Activated naive CD4-positive, alpha-beta T cell treated with anti-CD3 and anti-CD28 coated beads, Interleukin-2, amount 50 U/mL, for 16 hours (primary cell): Measurements from ENCODE around the gene FOXK2.
"Not testable (repeated sequence)": the region's sequence is repeated elsewhere in the genome, so short reads cannot be mapped to it uniquely, and the experiment has no call there.

Experiments used
- DNase-seq: peaks from one replicate; pipeline ENCODE4 v3.0.0-alpha.2; 2020

Gene FOXK2

DNA sequence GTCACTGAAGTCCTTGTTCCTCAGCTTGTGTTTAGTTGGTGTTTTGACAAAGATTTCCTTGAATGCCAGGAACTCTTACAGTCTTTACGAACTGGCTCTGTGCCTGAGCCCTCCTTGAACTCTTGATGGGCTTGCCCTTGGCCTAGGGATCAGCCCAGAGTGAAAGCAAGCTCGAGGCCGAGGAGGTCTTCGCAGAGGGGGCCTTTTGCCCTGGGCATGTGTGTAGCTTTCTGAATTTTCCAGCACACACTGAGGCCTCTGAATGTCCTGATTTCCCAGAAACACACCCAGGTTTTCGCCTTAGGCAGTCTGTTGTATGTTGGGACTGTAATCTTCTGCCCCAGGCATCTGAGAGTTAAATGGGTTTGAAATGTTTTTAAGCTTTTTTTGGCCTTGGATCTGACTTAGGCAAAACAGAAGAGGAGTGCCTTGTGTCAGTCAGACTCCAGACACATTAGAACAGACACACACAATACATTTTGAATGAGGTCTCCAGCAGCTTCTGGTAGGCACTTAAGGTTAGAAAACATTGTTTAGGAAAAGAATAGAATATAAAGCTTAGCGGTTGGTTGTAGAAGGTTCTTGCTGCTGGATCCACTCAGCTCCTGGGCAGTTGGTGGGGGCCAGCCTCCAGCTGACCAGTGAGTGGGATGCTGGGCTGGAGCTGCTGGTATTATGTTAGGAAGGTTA, 17.1 kb downstream of the FOXK2 start:
- DNase-seq = no peak

DNA sequence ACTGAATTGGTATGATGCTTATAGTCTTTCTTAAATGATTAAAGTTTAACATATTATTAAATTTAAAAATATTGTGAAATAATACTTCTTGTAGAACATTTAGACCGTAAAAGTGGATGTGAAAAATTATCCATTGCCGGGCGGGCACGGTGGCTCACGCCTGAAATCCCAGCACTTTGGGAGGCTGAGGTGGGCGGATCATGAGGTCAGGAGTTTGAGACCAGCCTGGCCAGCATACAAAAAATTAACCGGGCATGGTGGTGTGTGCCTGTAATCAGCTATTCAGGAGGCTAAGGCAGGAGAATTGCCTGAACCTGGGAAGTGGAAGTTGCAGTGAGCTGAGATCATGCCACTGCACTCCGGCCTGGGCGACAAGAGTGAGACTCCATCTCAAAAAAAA, 17.7 kb downstream of the FOXK2 start:
- DNase-seq = not testable (repeated sequence)

GRCh38 chr17:82539076-82539475, 19.5 kb downstream of the FOXK2 start:
- not testable (repeated sequence) for DNase-seq

DNA sequence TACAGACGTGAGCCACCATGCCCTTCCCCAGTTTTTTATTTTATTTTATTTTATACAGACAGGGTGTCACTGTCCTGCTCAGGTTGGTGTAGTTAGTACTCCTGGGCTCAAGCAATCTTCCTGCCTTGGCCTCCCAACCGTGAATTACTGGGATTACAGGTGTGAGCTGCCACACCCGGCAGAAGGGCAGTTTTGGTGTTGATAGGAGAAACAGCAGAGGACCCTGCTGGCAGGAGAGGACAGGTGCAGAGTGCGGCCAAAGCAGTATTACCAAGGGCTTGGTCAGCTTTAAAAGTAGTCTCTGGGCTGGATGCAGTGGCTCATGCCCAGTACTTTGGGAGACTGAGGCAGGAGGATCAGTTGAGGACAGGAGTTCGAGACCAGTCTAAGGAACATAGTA, 22.9 kb downstream of the FOXK2 start:
- DNase-seq = no peak

DNA sequence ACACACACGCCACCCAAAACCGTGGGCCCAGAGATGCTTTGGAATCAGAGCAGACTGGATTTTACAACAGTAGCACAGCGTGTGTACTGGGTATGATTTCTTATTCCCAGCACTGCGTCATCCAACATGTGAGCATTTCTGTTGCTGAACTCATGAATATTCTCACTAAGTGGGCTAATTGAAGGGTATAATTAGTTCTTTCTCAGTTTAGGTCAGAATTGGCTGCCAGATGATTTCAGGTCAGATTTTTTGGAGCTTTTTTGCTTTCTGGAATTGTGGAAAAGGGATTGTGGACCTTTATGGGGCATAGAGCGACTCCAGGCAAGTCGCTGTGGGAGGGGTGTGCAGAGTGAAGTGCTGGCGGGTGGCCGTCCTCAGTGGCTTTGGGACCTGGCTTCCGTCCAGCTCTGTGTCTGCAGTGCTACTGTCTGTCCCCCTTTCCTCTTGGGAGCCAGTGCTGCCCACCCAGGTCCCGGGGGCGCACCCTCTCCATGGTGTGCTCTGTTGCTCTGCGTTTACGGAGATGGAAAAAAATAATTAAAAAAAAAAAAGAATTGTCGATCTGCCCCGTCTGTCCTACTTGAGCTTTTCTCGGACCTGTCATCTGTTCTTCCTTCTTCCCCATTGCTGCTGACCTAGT, 25.0 kb downstream of the FOXK2 start:
- no peak for DNase-seq

DNA sequence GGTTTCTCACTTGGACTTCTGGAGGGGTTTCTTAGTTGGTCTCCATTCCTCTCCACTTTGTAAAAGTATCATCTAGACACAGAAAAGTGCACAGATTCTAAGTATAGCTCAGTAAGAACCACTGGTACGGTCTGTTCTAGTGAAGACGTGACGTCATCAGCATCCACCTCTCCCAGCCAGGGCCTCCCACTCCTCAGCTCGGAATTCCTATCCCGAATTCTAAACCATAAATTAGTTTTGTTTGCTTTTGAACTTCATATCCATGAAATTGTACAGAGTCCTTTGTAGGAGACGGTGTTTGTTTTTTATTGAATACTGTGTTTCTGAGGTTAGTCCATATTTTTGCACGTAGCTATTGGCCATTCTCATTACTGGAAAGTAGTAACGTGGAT, 25.5 kb downstream of the FOXK2 start:
- no peak for DNase-seq

DNA sequence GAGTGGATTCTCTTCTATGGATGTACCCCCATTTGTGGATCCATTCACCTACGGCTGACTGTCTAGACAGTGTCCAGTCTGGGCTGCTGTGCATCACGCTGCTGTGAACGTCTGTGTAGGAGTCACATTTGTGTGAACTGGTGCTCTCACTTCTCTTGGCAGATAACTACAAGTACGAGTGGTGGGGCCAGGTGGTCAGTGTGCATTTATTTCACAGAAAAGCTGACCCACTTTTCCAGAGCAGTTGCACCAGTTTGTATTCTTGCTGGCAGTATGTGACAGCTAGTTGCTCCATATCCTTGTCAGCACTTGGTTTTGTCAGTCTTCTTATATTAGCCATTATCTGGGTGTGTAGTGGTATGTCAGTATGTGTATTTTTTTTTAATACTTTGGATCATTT, 28.4 kb downstream of the FOXK2 start:
- no peak for DNase-seq

DNA sequence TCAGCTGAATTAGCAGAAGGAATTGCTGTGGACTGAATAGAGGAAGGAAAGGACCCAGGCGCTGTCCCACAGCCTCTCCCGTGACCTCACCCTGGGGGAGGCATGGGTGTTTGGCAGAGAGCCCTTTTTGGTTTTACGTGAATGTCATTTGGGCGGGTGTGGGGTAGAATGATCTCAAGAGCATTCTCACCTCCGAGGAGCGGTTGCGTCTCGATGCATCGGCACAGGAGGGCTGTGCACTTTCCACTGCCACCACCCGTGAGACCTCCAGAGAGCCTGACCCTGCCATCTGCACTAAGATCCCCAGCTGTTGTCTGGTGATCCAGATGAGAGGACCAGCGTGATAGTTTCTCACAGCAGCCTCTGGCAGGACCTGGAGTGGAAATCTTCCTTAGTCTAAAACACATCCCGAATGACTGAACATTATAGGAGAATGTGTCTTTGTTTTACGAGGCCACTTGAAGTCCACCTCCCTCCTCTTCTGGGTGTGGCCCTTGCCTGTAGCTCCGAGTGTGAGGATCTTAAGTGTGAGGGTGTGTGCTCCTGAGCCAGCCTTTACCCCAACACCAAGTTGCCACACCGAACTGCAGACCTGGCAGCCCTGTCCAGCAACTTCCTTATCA, 29.3 kb downstream of the FOXK2 start:
- DNase-seq = no peak

DNA sequence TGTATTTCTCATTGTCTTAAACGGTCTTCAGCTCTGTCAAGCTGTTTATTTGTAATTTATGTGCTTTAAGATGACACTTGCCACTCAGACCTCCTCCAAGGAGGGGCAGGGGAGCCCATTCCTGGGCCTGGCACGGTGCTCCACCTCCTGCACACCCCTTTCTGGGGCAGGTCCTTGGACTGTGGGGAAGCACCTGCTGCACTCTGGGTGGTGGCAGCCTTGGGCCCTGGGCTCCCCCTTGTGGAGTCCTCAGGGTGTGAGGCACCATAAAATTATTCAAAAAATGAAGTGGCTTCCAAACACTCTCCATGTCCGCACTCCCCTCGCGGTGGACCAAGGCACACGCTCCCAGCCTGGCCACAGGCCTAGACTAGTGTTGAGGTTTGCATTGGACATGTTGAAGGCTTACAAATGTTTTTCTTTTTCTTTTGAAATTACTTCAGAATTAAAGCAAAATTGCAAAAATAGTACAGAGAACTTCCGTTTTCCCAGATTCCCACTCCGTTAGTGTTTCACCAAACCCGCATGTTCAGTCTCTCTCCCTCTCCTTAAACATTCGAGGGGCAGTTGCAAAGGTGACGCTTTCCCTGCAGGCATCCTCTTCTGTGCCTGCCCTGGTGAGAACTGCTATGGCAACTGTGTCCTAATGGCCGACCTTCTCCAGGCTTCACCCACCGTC, 32.4 kb downstream of the FOXK2 start:
- DNase-seq = peak; percentile 77

DNA sequence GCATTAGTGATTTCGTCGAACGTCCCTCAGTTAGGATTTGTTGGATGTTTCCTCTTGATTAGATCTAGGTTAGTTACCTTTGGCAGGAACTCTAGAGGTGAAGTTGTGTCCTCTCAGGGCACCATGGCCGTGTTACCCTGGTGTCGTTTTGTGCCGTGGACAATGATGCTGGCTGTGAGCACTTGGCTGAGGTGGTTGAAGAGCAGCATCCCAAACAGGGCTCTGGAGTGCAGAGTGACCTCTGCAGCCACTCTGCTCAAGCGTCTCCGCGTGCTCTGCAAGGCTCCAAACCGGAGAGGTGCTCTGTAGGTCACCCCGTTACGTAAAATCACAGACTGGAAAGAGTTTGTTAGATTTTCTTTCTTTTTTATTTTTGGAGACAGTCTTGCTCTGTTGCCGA, 33.0 kb downstream of the FOXK2 start:
- no peak for DNase-seq

DNA sequence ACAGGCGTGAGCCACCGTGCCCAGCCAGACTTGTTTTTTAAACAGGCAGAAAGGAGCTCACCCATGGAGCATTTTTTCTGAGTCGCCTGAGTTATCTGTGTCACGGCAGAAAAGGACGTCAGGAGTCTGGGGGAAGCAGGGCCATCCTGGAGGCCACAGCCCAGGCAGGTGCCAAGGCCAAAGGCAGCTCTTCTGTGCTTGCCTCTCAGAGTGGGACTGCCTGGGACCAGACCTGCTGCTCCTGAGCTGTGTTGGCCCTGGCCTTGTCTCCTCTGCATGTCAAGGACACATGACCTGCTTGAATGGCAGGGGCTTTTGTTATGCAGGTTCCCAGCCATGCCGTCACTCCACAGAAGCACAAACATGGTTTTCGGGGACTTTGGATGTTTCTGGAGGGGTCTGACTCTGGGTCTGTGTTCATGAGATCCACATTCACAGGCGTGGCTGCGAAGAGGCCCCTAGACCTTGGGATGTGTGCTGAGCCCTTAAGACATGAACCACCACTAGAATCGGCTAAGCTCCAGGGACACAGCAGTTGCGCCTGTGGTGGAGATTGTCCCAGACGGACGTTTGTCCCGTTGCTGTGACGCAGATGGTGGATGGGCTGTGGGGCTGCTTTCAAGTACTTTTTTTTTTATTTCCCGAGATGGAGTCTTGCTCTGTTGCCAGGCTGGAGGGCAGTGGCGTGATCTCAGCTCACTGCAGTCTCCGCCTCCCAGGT, 33.8 kb downstream of the FOXK2 start:
- no peak for DNase-seq

- DNase-seq = not testable (repeated sequence)
Measured at GRCh38 chr17:82557510-82557909, 38.0 kb downstream of the FOXK2 start.

GRCh38 chr17:82559566-82560251, 40.2 kb downstream of the FOXK2 start:
- no peak for DNase-seq

GRCh38 chr17:82560252-82560642, 40.7 kb downstream of the FOXK2 start:
- DNase-seq = no peak

- no peak for DNase-seq
Measured at GRCh38 chr17:82560802-82561428, 41.4 kb downstream of the FOXK2 start.

- DNase-seq = no peak
Measured at GRCh38 chr17:82561429-82562035, 42.0 kb downstream of the FOXK2 start.

GRCh38 chr17:82562718-82563220, 43.2 kb downstream of the FOXK2 start:
- DNase-seq = not testable (repeated sequence)

- no peak for DNase-seq
Measured at GRCh38 chr17:82563318-82563717, 43.8 kb downstream of the FOXK2 start.

- DNase-seq = not testable (repeated sequence)
Measured at GRCh38 chr17:82563745-82564144, 44.2 kb downstream of the FOXK2 start.

GRCh38 chr17:82564241-82564640, 44.7 kb downstream of the FOXK2 start:
- DNase-seq = no peak

- no peak for DNase-seq
Measured at GRCh38 chr17:82565551-82565950, 46.0 kb downstream of the FOXK2 start.
